ENCODE data around the gene ETV6. TPM values are rescaled to one million over a fixed set of nuclear protein-coding genes. Genes with fewer than 3 reads are reported as not detected.

Gene ETV6
- total RNA-seq, 6 donors from 2014 or later, result 22.2 to 93.2 (median 37.5) TPM

- TF ChIP-seq, protein P1, sequence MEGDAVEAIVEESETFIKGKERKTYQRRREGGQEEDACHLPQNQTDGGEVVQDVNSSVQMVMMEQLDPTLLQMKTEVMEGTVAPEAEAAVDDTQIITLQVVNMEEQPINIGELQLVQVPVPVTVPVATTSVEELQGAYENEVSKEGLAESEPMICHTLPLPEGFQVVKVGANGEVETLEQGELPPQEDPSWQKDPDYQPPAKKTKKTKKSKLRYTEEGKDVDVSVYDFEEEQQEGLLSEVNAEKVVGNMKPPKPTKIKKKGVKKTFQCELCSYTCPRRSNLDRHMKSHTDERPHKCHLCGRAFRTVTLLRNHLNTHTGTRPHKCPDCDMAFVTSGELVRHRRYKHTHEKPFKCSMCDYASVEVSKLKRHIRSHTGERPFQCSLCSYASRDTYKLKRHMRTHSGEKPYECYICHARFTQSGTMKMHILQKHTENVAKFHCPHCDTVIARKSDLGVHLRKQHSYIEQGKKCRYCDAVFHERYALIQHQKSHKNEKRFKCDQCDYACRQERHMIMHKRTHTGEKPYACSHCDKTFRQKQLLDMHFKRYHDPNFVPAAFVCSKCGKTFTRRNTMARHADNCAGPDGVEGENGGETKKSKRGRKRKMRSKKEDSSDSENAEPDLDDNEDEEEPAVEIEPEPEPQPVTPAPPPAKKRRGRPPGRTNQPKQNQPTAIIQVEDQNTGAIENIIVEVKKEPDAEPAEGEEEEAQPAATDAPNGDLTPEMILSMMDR (IDR thresholded peaks at IDR 0.05), result no peak
- TF ChIP-seq EP300 (IDR thresholded peaks at IDR 0.05) (no peak), POLR2AphosphoS5 (IDR thresholded peaks at IDR 0.05) (no peak), POLR2A (IDR thresholded peaks at IDR 0.05) (no peak)
- Histone ChIP-seq H3K36me3 (no peaks in the 10 kb centered on the region), H3K9me3 (no peaks in the 10 kb centered on the region), H3K4me3 (no peak overlapping the region), H3K27ac (peak overlapping the region in 3 of 4 donors; percentile 30 to 76 (median 42)), H3K4me1 (peaks cover 32 to 44% (median 38%) of the 10 kb centered on the region in 4 donors), H3K27me3 (no peaks in the 10 kb centered on the region)
- no peak for DNase-seq
- no peak for ATAC-seq (ENCODE audit: low FRiP score in 2 of 2)
- 47 to 52% methylated on average over 3 of the region's 3 CpGs for WGBS, 2 donors
Measured at GRCh38 chr12:11811008-11811407, 161.5 kb downstream of the ETV6 start.

- ATAC-seq (ENCODE audit: low FRiP score in 2 of 2) (no peak), DNase-seq (no peak)
- H3K4me3 ChIP-seq, result no peak overlapping the region
- H3K9me3 ChIP-seq, result no peaks in the 10 kb centered on the region
- H3K27me3 ChIP-seq, result no peaks in the 10 kb centered on the region
- peak overlapping the region; percentile 64 to 86 (median 80) for H3K27ac ChIP-seq
- WGBS, 2 donors, result 71 to 75% methylated on average over 2 of the region's 2 CpGs
- no peak for TF ChIP-seq EP300 (IDR thresholded peaks at IDR 0.05)
- no peak for TF ChIP-seq POLR2A (IDR thresholded peaks at IDR 0.05)
- no peak for TF ChIP-seq POLR2AphosphoS5 (IDR thresholded peaks at IDR 0.05)
- TF ChIP-seq, protein P1 (IDR thresholded peaks at IDR 0.05), result no peak
- peaks cover 32 to 44% (median 38%) of the 10 kb centered on the region in 4 donors for H3K4me1 ChIP-seq
- no peaks in the 10 kb centered on the region for H3K36me3 ChIP-seq
Measured at GRCh38 chr12:11812241-11812585, 162.7 kb downstream of the ETV6 start.

- WGBS, 2 donors, result 25 to 34% methylated on average over 17 to 18 of the region's 18 CpGs
- H3K4me3 ChIP-seq, result peak overlapping the region in 1 of 4 donors; percentile 23
- H3K27ac ChIP-seq, result peak overlapping the region; percentile 64 to 86 (median 80)
- H3K27me3 ChIP-seq, result no peaks in the 10 kb centered on the region
- peak in 1 of 2 donors; percentile 43 for DNase-seq
- H3K9me3 ChIP-seq, result no peaks in the 10 kb centered on the region
- H3K36me3 ChIP-seq, result no peaks in the 10 kb centered on the region
- H3K4me1 ChIP-seq, result peaks cover 32 to 44% (median 41%) of the 10 kb centered on the region in 4 donors
- peak; percentile 31 to 73 for ATAC-seq (ENCODE audit: low FRiP score in 2 of 2)
- TF ChIP-seq, protein P1 (IDR thresholded peaks at IDR 0.05), result no peak
- TF ChIP-seq POLR2A (IDR thresholded peaks at IDR 0.05), result no peak
- TF ChIP-seq POLR2AphosphoS5 (IDR thresholded peaks at IDR 0.05), result no peak
- no peak for TF ChIP-seq EP300 (IDR thresholded peaks at IDR 0.05)
Measured at GRCh38 chr12:11812586-11813437, 163.3 kb downstream of the ETV6 start.

DNA sequence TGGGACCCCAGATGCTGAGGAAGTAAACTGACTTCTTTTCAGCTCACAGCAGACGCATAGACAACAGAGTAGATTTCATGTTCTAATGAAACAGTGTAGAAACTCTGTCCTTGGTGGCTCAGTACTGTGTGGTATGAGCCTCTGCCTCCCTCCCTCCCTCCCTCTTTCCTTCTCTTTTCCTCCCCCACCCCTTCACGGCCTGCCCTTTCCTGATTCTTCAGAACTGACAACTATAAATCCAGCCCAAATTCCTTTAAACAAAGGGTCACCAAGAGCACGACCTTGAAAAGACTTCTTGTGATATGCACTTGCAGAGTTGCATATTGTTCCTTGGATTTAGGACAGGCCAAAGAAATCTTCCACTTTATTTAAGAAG lies 164.0 kb downstream of the ETV6 start:
- Histone ChIP-seq H3K4me1 (peaks cover 32 to 44% (median 42%) of the 10 kb centered on the region in 4 donors), H3K9me3 (no peaks in the 10 kb centered on the region), H3K27me3 (no peaks in the 10 kb centered on the region), H3K27ac (peak overlapping the region; percentile 64 to 86 (median 80)), H3K36me3 (no peaks in the 10 kb centered on the region), H3K4me3 (peak overlapping the region in 1 of 4 donors; percentile 23)
- TF ChIP-seq, protein P1 (IDR thresholded peaks at IDR 0.05), result no peak
- TF ChIP-seq POLR2A (IDR thresholded peaks at IDR 0.05), result no peak
- no peak for TF ChIP-seq POLR2AphosphoS5 (IDR thresholded peaks at IDR 0.05)
- no peak for TF ChIP-seq EP300 (IDR thresholded peaks at IDR 0.05)
- whole genome bisulfite sequencing, 2 donors, result 21 to 35% methylated on average over 3 of the region's 3 CpGs
- DNase-seq (no peak), ATAC-seq (ENCODE audit: low FRiP score in 2 of 2) (peak in 1 of 2 donors; percentile 32)

All from upper lobe of left lung (tissue), 6 donors.